Cardiac muscle cell (in vitro differentiated cells and primary cell): ENCODE data around the gene IL11. TPM values are rescaled to one million over a fixed set of nuclear protein-coding genes. Genes with fewer than 3 reads are reported as not detected.

ENCODE experiments used
- DNase-seq, 2 donors: peaks; one replicate each; pipeline versions ENCODE4 v3.0.0 to v3.0.0-alpha.2; 2010 to 2017; ENCODE audit warnings: low read depth in 1 of 2, low spot score in 1 of 2
- H3K27ac ChIP-seq: fragments of 200-600 bp; sonication (generic); 2 replicates; pipeline ENCODE4 v1.5.1; 2016
- H3K27me3 ChIP-seq: fragments of 200-600 bp; sonication (generic); 2 replicates; pipeline ENCODE4 v1.6.0; 2016; ENCODE audit warnings: control low read depth
- H3K36me3 ChIP-seq: fragments of 200-600 bp; sonication (generic); 2 replicates; pipeline ENCODE4 v1.5.1; 2016; ENCODE audit warnings: control low read depth
- H3K4me1 ChIP-seq: fragments of 200-600 bp; sonication (generic); 2 replicates; pipeline ENCODE4 v1.8.1; 2017; ENCODE audit warnings: low read depth, mild to moderate bottlenecking, mixed run types
- H3K4me3 ChIP-seq: fragments of 200-600 bp; sonication (generic); 2 replicates; pipeline ENCODE4 v1.5.1; 2016; ENCODE audit warnings: mild to moderate bottlenecking
- H3K9me3 ChIP-seq: fragments of 200-600 bp; sonication (generic); 2 replicates; pipeline ENCODE4 v1.5.1; 2017; ENCODE audit warnings: low read depth, mild to moderate bottlenecking, control low read depth
- polyA plus RNA-seq: library from polyadenylated mRNA; unstranded; fragments of >200 nt; fragmentation: Nextera tagmentation; extraction: Ambion mirVana; gene quantifications from 2 replicates; pipeline ENCODE4 v1.2.1, GENCODE V29; 2016
- total RNA-seq: library from RNA; depleted of rRNA; stranded (reverse); fragments of >200 nt; gene quantifications from 2 replicates; pipeline ENCODE4 v1.2.3, GENCODE V29; 2016
- TF ChIP-seq, protein P1 (sequence below): IDR thresholded peaks from 2 replicates; pipeline ENCODE4 v1.5.1; 2012; ENCODE audit warnings: low read depth, mild to moderate bottlenecking, low read length

The IL11 gene
- total and polyA plus RNA-seq, 2 experiments from 2014 or later = 0.12 TPM; not detected in 1

DNA sequence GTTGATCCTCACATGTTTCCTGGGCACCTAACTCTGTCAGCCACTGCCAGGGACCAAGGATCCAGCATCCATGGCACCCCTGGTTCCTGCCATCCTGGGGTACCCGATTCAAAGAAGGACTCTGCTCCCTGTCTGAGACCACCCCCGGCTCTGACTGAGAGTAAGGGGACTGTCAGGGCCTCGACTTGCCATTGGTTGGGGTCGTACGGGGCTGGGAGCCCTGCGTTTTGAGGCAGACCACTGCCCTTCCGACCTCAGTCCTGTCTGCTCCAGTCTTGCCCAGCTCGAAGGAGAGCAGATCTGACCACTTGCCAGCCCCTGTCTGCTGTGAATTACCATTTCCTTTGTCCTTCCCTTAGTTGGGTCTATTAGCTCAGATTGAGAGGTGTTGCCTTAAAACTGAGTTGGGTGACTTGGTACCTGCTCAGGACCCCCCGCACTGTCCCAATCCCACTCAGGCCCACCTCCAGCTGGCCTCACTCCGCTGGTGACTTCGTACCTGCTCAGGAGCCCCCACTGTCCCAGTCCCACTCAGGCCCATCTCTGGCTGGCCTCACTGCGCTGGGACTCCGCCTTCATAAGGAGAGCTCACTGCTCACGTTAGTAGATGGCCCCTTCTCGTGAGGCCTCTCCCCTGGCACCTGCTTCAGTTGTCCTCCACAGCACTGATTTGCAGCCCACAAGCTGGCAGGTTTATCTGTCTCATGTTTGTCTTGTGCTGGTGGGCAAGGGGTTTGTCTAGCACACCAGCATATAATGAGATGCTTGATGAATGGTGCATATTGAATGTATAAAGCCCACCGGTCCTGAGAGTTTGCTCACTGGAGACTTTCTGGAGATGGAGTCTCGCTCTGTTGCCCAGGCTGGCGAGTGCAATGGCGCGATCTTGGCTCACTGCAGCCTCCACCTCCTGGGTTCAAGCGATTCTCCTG lies 19.4 kb upstream of the IL11 start:
- TF ChIP-seq, protein P1, sequence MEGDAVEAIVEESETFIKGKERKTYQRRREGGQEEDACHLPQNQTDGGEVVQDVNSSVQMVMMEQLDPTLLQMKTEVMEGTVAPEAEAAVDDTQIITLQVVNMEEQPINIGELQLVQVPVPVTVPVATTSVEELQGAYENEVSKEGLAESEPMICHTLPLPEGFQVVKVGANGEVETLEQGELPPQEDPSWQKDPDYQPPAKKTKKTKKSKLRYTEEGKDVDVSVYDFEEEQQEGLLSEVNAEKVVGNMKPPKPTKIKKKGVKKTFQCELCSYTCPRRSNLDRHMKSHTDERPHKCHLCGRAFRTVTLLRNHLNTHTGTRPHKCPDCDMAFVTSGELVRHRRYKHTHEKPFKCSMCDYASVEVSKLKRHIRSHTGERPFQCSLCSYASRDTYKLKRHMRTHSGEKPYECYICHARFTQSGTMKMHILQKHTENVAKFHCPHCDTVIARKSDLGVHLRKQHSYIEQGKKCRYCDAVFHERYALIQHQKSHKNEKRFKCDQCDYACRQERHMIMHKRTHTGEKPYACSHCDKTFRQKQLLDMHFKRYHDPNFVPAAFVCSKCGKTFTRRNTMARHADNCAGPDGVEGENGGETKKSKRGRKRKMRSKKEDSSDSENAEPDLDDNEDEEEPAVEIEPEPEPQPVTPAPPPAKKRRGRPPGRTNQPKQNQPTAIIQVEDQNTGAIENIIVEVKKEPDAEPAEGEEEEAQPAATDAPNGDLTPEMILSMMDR = no peak
- H3K4me1 ChIP-seq = peaks cover 15% of the 10 kb centered on the region

DNA sequence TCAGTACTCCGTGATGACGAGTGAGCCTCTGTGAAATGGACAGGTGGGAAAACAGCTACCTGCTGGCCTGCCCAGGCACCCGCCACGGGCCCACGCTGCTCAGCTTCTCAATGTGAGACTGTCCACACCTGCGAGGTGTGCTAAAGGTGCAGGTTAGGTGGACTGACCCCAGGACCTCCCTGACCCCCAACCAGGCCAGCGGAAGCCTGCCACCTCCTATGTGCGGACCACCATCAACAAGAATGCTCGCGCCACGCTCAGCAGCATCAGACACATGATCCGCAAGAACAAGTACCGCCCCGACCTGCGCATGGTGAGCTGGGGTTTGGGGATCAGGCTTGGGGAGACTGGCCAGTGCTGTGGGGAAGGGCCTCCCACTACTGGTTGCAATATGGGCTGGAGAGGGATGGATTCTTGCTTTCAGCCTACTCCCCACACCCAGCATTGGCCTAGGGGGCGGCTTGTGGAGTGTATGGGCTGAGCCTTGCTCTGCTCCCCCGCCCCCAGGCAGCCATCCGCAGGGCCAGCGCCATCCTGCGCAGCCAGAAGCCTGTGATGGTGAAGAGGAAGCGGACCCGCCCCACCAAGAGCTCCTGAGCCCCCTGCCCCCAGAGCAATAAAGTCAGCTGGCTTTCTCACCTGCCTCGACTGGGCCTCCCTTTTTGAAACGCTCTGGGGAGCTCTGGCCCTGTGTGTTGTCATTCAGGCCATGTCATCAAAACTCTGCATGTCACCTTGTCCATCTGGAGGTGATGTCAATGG lies 17.7 kb upstream of the IL11 start:
- peaks cover 20% of the 10 kb centered on the region for H3K4me1 ChIP-seq
- H3K36me3 ChIP-seq = peaks cover 28% of the 10 kb centered on the region
- H3K27ac ChIP-seq = no peak overlapping the region
- H3K4me3 ChIP-seq = no peak overlapping the region
- TF ChIP-seq, protein P1 = no peak
- DNase-seq = no peak
- no peaks in the 10 kb centered on the region for H3K27me3 ChIP-seq
- H3K9me3 ChIP-seq = no peaks in the 10 kb centered on the region

More for the DNA sequence above, 19.4 kb upstream of the IL11 start:
- H3K4me3 ChIP-seq = no peak overlapping the region
- no peak for DNase-seq
- H3K36me3 ChIP-seq = peaks cover 28% of the 10 kb centered on the region
- H3K27ac ChIP-seq = no peak overlapping the region
- H3K27me3 ChIP-seq = no peaks in the 10 kb centered on the region
- no peaks in the 10 kb centered on the region for H3K9me3 ChIP-seq

- Histone ChIP-seq H3K27me3 (no peaks in the 10 kb centered on the region), H3K4me1 (peaks cover 20% of the 10 kb centered on the region)
These were observed 16.3 kb upstream of the IL11 start for GRCh38 chr19:55386493-55386971.

GRCh38 chr19:55385724-55386492 lies 15.6 kb upstream of the IL11 start, which contains the start of gene RPL28:
Gene RPL28 (plus strand): TSS chr19:55385932. CDS start chr19:55386358, 426 bp downstream.
- Histone ChIP-seq H3K4me1 (peaks cover 20% of the 10 kb centered on the region), H3K4me3 (peak within 1 kb of the TSS; percentile 89), H3K27ac (peak within 1 kb of the TSS; percentile 71), H3K36me3 (peaks cover 22% of the 10 kb centered on the region), H3K9me3 (no peaks in the 10 kb centered on the region), H3K27me3 (no peaks in the 10 kb centered on the region)
- TF ChIP-seq, protein P1 = no peak
- DNase-seq = peak; percentile 98 to 99

More at GRCh38 chr19:55386493-55386971, 16.3 kb upstream of the IL11 start:
- TF ChIP-seq, protein P1 = no peak
- Histone ChIP-seq H3K4me3 (peak overlapping the region; percentile 89), H3K36me3 (peaks cover 27% of the 10 kb centered on the region), H3K27ac (no peak overlapping the region), H3K9me3 (no peaks in the 10 kb centered on the region)
- DNase-seq = no peak
